Keratinocyte (primary cell): ENCODE measurements around the gene PEX7.

Experiments
- CTCF ChIP-seq, 3 experiments: IDR thresholded peaks in 1 of 3; conservative IDR thresholded peaks in 1 of 3; optimal IDR thresholded peaks in 1 of 3; 2 replicates in 2 of 3; 3 replicates in 1 of 3; pipeline versions ENCODE3 to v1.5.1; 2011; ENCODE audit warnings: low read length in 3 of 3, mild to moderate bottlenecking in 3 of 3, moderate library complexity in 2 of 3, control low read depth in 1 of 3, inconsistent platforms in 1 of 3; ENCODE audit not compliant: insufficient read depth in 2 of 3; ENCODE audit errors: extremely low read depth in 1 of 3
- EZH2 ChIP-seq: IDR thresholded peaks from one replicate; pipeline ENCODE4 v1.6.1; 2012; ENCODE audit warnings: inconsistent platforms, mild to moderate bottlenecking, low read length, moderate library complexity

GRCh38 chr6:136803608-136804007 is 18.8 kb upstream of the PEX7 start:
- TF ChIP-seq EZH2 (no peak), CTCF (optimal IDR thresholded peaks at IDR 0.05 in 1 of 3, IDR thresholded peaks at IDR 0.05 in 1 of 3, conservative IDR thresholded peaks at IDR 0.05 in 1 of 3; ENCODE audit: extremely low read depth in 1 of 3, insufficient read depth in 2 of 3, low read length in 3 of 3) (no peak)
